HG03175 (cell line): ENCODE measurements around the gene ROR1.

Source experiments
- ATAC-seq: cut with Tn5 transposase; IDR thresholded peaks from one replicate; pipeline ENCODE4 v1.9.1; 2021; ENCODE audit warnings: mild to moderate bottlenecking, moderate library complexity; ENCODE audit not compliant: unreplicated experiment

ROR1 gene

DNA sequence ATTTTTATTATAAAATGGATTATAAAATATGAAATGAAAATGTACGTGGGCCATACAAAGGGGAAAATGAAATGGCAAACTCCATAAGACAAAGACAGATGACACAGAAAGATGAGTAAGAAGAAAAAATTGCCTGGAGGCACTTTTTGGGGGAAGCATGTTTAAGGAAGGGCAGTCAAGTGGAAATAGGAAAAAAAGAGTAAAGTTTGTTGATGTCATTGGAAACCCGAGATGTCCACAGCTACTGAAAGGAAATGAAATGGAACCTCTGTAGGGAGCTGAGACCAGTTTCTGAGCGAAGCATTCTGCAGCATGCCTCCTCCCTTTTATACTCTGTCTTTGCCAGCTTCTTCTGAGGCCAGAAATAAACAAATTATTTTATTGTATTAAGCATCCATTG lies 226.2 kb downstream of the ROR1 start:
- no peak for ATAC-seq

- no peak for ATAC-seq
Observed at GRCh38 chr1:64001038-64001437, 227.2 kb downstream of the ROR1 start.

DNA sequence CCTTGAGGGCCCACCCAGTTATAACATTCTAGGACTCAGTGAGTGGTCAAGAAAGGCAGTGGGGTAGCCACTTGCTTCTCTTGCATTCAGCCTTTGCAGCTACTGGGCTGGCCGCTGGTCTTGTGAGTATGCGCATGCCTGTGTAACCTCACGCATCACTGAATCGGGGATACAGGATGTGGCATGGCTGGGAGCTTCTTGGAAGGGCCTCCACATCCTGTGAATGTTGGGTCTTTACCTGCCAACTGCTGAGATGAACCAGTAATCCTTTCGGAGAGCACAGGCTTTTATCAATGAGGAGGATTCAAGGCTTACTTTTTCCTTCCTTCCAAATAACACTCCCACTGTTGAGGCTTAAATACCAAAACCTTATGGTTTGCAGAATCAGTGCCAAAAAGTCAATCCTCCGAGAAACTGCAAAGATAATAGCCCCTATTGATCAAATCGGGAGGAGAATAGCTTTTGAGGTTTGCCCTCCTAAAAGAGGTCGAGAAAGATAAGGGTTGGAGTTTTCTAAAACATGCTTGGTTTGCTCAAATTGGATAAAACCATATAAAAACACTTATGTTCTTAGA lies 230.7 kb downstream of the ROR1 start:
- ATAC-seq = no peak

DNA sequence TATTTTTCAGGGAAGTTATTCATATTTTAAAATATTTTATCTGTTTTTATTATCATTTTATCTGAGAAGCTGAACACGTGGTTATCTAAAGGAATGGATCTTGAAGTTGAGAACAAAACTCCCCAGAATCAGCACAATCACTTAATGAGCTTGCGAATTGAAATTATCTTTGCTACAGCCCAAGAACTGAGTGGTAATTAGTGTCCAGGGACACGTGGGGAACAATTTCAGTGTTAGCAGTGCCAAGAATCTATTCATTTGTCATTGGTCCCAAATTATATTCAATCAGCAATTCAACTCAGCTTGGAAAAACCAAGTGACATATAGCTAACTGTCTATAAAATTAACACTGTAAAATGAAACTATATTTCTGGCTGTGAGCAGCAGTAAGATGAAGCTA lies 232.0 kb downstream of the ROR1 start:
- no peak for ATAC-seq

- no peak for ATAC-seq
Observed at GRCh38 chr1:64006276-64007051, 232.6 kb downstream of the ROR1 start.

- ATAC-seq = no peak
Observed at GRCh38 chr1:64010316-64010715, 236.5 kb downstream of the ROR1 start.

GRCh38 chr1:64013395-64013794 lies 239.6 kb downstream of the ROR1 start:
- ATAC-seq = no peak

- ATAC-seq = peak; percentile 60
Observed at GRCh38 chr1:64019818-64020217, 246.0 kb downstream of the ROR1 start.

DNA sequence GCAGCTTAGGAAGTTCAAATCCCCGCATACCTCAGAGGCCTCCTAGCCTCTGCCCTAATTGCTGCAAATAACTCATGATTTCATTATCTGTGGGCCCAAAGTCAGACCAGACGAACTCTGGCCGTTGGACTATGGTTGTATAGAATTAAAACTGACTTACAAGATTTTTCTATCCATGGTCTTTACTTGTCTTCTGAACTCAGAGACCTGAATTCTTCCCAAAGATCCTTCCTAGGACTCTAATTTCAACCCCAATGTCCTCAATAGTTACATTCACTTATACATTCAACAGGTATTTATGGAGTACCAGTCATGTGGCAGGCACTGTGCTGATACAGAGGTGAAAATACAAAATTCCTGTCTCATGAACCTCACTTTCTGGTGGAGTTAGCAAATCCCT lies 247.2 kb downstream of the ROR1 start:
- ATAC-seq = no peak

DNA sequence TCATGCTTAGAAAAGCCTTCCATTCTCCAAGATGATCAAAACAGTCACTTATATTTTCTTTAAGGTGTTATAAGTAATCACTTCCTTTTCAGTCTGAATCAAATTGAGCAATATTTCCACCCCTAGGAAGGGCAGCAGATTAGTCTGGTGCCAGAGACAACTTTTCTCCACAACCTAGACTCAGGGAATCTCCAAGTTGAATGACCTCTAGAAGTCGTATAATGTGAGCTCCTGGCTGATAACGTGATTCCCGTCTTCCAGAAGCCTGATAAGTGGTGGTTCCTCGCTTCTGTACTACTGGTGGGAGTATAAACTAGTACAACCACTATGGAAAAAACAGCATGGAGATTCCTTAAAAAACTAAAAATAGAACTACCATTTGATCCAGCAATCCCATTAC lies 251.2 kb downstream of the ROR1 start:
- ATAC-seq = no peak

DNA sequence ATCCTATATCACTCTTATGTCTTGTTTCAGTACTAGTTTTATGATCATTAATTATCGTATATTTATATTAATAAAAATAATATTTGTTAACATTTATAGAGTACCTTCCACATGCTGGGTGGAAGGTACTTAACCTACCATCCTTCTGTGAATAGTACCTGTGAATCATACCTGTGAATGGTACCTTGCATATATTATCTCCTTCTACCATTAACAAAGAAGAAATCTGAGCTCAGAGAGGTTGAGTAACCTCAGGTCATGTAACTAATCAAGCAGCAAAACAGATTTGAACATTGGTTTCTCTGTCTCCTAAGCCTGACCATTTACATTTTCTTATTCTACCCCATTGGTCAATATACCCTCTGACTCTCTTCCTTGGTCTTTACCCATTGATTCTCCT lies 255.2 kb downstream of the ROR1 start:
- ATAC-seq = no peak

DNA sequence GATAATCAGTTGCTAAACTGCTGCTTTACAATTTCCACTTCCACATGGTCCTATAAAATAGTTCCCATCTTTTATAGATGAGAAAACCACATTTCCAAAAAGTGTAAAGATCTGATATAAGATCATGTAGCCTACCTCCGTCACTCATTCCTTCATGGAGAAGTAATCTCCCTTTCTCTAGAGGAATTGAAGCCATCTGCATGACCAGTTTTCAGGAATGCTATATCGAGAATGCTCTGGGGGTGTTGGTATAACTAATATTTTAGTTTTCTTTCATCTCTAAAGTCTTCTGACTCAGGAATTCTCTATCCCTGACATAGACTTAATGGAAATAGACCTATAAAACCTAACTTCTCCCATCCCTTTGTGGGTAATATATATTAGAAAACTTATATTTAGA lies 256.6 kb downstream of the ROR1 start:
- no peak for ATAC-seq

- ATAC-seq = no peak
Observed at GRCh38 chr1:64031236-64031635, 257.4 kb downstream of the ROR1 start.

- no peak for ATAC-seq
Observed at GRCh38 chr1:64033667-64034220, 259.9 kb downstream of the ROR1 start.

GRCh38 chr1:64036549-64036948 lies 262.7 kb downstream of the ROR1 start:
- no peak for ATAC-seq

GRCh38 chr1:64038119-64038518 lies 264.3 kb downstream of the ROR1 start:
- ATAC-seq = no peak

DNA sequence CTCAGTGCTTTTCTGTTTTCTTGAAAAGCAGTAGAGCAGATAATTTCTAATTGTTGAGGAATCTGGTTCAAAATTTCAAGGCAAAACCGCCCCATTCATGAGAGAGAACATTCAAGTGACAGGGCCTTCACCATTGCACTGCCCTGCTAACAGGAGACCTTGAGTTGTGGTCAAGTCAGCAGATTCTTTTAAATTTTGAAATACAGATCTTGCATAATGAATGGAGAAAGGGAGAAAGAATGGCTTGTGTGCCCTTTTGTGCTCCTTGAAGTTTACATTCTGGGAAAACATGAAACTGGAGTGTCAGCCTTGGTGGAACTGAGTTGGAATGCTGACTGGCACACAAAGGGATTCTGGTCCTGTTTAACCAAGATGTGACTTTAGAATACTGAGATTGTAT lies 265.1 kb downstream of the ROR1 start:
- no peak for ATAC-seq

GRCh38 chr1:64039390-64039926 lies 265.6 kb downstream of the ROR1 start:
- ATAC-seq = no peak

GRCh38 chr1:64041371-64042131 lies 267.7 kb downstream of the ROR1 start:
- ATAC-seq = no peak

GRCh38 chr1:64042331-64043100 lies 268.7 kb downstream of the ROR1 start:
- ATAC-seq = no peak

DNA sequence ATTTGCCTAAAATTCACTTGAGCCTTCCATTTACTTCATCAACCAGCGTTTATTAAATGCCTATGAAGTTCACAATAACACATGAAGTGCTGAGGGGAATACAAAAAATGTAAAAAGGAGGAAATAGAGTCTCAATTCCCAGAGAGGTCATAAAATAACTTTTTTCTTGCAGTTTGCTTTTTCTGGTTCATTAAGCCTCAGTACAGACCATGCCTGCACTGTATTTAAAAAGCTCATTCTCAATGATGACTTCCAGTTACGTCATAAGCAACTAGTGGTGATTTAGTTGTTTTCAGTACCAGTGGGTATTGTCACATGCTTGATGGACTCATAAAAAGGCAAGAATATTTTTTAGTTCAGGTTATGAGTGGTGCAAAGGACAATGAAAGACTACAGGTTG lies 269.5 kb downstream of the ROR1 start:
- ATAC-seq = no peak
